NCI-H2196 (cell line): ENCODE results near the gene RIT2.

ENCODE experiments used
- DNase-seq: peaks from one replicate; lab custom pipeline; 2025; ENCODE audit not compliant: unreplicated experiment; lab: John Stamatoyannopoulos, UW

The RIT2 gene

GRCh38 chr18:43013486-43013885, 102.0 kb downstream of the RIT2 start:
- no peak for DNase-seq

GRCh38 chr18:43012951-43013350, 102.5 kb downstream of the RIT2 start:
- DNase-seq: no peak

GRCh38 chr18:43010611-43011010, 104.9 kb downstream of the RIT2 start:
- DNase-seq: no peak

- DNase-seq: no peak
These were observed 105.8 kb downstream of the RIT2 start for GRCh38 chr18:43009674-43010073.

GRCh38 chr18:43007365-43007764, 108.1 kb downstream of the RIT2 start:
- DNase-seq: no peak

GRCh38 chr18:43004421-43004820, 111.1 kb downstream of the RIT2 start:
- no peak for DNase-seq

- no peak for DNase-seq
These were observed 113.7 kb downstream of the RIT2 start for GRCh38 chr18:43001821-43002220.

- no peak for DNase-seq
These were observed 118.7 kb downstream of the RIT2 start for GRCh38 chr18:42996824-42997223.

GRCh38 chr18:42980426-42980825, 135.1 kb downstream of the RIT2 start:
- DNase-seq: no peak

- no peak for DNase-seq
These were observed 137.4 kb downstream of the RIT2 start for GRCh38 chr18:42977982-42978637.

- DNase-seq: no peak
These were observed 138.5 kb downstream of the RIT2 start for GRCh38 chr18:42976869-42977590.

- DNase-seq: no peak
These were observed 146.1 kb downstream of the RIT2 start for GRCh38 chr18:42969366-42969765.

GRCh38 chr18:42961298-42961697, 154.2 kb downstream of the RIT2 start:
- DNase-seq: no peak

- no peak for DNase-seq
These were observed 156.0 kb downstream of the RIT2 start for GRCh38 chr18:42959528-42959927.

GRCh38 chr18:42958353-42958752, 157.1 kb downstream of the RIT2 start:
- no peak for DNase-seq

GRCh38 chr18:42956287-42956686, 159.2 kb downstream of the RIT2 start:
- no peak for DNase-seq

- DNase-seq: no peak
These were observed 160.6 kb downstream of the RIT2 start for GRCh38 chr18:42954887-42955286.

- no peak for DNase-seq
These were observed 162.2 kb downstream of the RIT2 start for GRCh38 chr18:42953306-42953705.

- DNase-seq: no peak
These were observed 164.8 kb downstream of the RIT2 start for GRCh38 chr18:42950732-42951131.

GRCh38 chr18:42948831-42949230, 166.7 kb downstream of the RIT2 start:
- DNase-seq: no peak

- no peak for DNase-seq
These were observed 173.6 kb downstream of the RIT2 start for GRCh38 chr18:42941860-42942259.

GRCh38 chr18:42941021-42941420, 174.5 kb downstream of the RIT2 start:
- no peak for DNase-seq

GRCh38 chr18:42937436-42937835, 178.0 kb downstream of the RIT2 start:
- no peak for DNase-seq
